HG03159 (cell line): ENCODE measurements around the gene WDR73.
"Not testable (repeated sequence)": the region's sequence is repeated elsewhere in the genome, so short reads cannot be mapped to it uniquely, and the experiment has no call there.

Source experiments
- ATAC-seq: cut with Tn5 transposase; IDR thresholded peaks from one replicate; pipeline ENCODE4 v1.9.1; 2021; ENCODE audit warnings: mild to moderate bottlenecking, moderate library complexity; ENCODE audit not compliant: unreplicated experiment

WDR73 gene

GRCh38 chr15:84653910-84654688, at the start of gene WDR73:
Gene WDR73, minus strand, starts transcription at chr15:84654283. Its CDS starts 9 bp downstream, at chr15:84654274.
- peak; percentile 79 for ATAC-seq

GRCh38 chr15:84703808-84704207, 49.7 kb upstream of the WDR73 start:
- ATAC-seq: no peak

GRCh38 chr15:84702961-84703482, 48.9 kb upstream of the WDR73 start:
- no peak for ATAC-seq

GRCh38 chr15:84699538-84700191, 45.6 kb upstream of the WDR73 start:
- no peak for ATAC-seq

- ATAC-seq: no peak
Observed at GRCh38 chr15:84697236-84697990, 43.3 kb upstream of the WDR73 start.

- no peak for ATAC-seq
Observed at GRCh38 chr15:84696757-84697156, 42.7 kb upstream of the WDR73 start.

GRCh38 chr15:84690342-84690741, 36.3 kb upstream of the WDR73 start:
- no peak for ATAC-seq

GRCh38 chr15:84689858-84690257, 35.8 kb upstream of the WDR73 start:
- no peak for ATAC-seq

GRCh38 chr15:84686446-84686845, 32.4 kb upstream of the WDR73 start:
- ATAC-seq: not testable (repeated sequence)

GRCh38 chr15:84685304-84685703, 31.2 kb upstream of the WDR73 start:
- ATAC-seq: no peak

GRCh38 chr15:84684092-84684491, 30.0 kb upstream of the WDR73 start:
- no peak for ATAC-seq

- ATAC-seq: no peak
Observed at GRCh38 chr15:84681831-84682230, 27.7 kb upstream of the WDR73 start.

- no peak for ATAC-seq
Observed at GRCh38 chr15:84671211-84671610, 17.1 kb upstream of the WDR73 start.

- ATAC-seq: no peak
Observed at GRCh38 chr15:84669726-84670125, 15.6 kb upstream of the WDR73 start.

GRCh38 chr15:84668221-84668982, 14.3 kb upstream of the WDR73 start:
- ATAC-seq: no peak

GRCh38 chr15:84666373-84666772, 12.3 kb upstream of the WDR73 start:
- no peak for ATAC-seq

GRCh38 chr15:84661001-84661400, 6.9 kb upstream of the WDR73 start:
- ATAC-seq: no peak

- no peak for ATAC-seq
Observed at GRCh38 chr15:84659904-84660781, 6.1 kb upstream of the WDR73 start.

GRCh38 chr15:84658788-84659411, 4.8 kb upstream of the WDR73 start:
- ATAC-seq: no peak
